SK-N-SH treated with all-trans-retinoic acid at 6 μM for 48 hours (cell line): ENCODE data around the gene DMAC2L.

Experiments used
- ATAC-seq: fragments of 200-7000 bp; cut with Tn5 transposase; 3 replicates; pipeline ENCODE4 v1.9.1; 2020; ENCODE audit warnings: mild to moderate bottlenecking, moderate library complexity
- ARNTL ChIP-seq: fragments of 450-650 bp; formaldehyde crosslinking; IDR thresholded peaks from 2 replicates; pipeline ENCODE4 v1.5.0; 2020; ENCODE audit warnings: low read depth, mild to moderate bottlenecking, moderate library complexity, borderline replicate concordance
- BACH2 ChIP-seq: fragments of 250-450 bp; sonication (Bioruptor Pico); IDR thresholded peaks from 2 replicates; pipeline ENCODE4 v1.9.0; 2021; ENCODE audit warnings: mild to moderate bottlenecking, borderline replicate concordance
- CREB5 ChIP-seq: fragments of 250-450 bp; sonication (Bioruptor Pico); IDR thresholded peaks from 2 replicates; pipeline ENCODE4 v1.5.1; 2020; ENCODE audit warnings: low read depth, mild to moderate bottlenecking, moderate library complexity
- CSRNP3 ChIP-seq: fragments of 250-450 bp; sonication (Bioruptor Pico); IDR thresholded peaks from 2 replicates; pipeline ENCODE4 v1.5.1; 2021; ENCODE audit warnings: mild to moderate bottlenecking, moderate library complexity
- ESRRG ChIP-seq: fragments of 250-450 bp; sonication (Bioruptor Pico); IDR thresholded peaks from 2 replicates; pipeline ENCODE4 v1.6.1; 2021; ENCODE audit warnings: mild to moderate bottlenecking
- GLIS3 ChIP-seq: fragments of 250-450 bp; sonication (Bioruptor Pico); IDR thresholded peaks from 2 replicates; pipeline ENCODE4 v1.5.0; 2020; ENCODE audit warnings: mild to moderate bottlenecking, moderate library complexity
- ISL1 ChIP-seq: fragments of 250-450 bp; sonication (Bioruptor Pico); IDR thresholded peaks from 2 replicates; pipeline ENCODE4 v2.1.2; 2022; ENCODE audit warnings: mild to moderate bottlenecking, moderate library complexity
- OSR1 ChIP-seq: fragments of 250-450 bp; sonication (Bioruptor Pico); IDR thresholded peaks from 2 replicates; pipeline ENCODE4 v1.8.0; 2022; ENCODE audit warnings: moderate library complexity, mild to moderate bottlenecking, inconsistent platforms
- POU6F1 ChIP-seq: fragments of 250-450 bp; sonication (Bioruptor Pico); IDR thresholded peaks from 2 replicates; pipeline ENCODE4 v1.8.0; 2021; ENCODE audit warnings: low read depth, mild to moderate bottlenecking, moderate library complexity, borderline replicate concordance
- PPARA ChIP-seq: fragments of 250-450 bp; sonication (Bioruptor Pico); IDR thresholded peaks from 2 replicates; pipeline ENCODE4 v1.5.0; 2020; ENCODE audit warnings: mild to moderate bottlenecking, borderline replicate concordance
- SNAI2 ChIP-seq: fragments of 250-450 bp; sonication (Bioruptor Pico); IDR thresholded peaks from 2 replicates; pipeline ENCODE4 v1.5.0; 2020; ENCODE audit warnings: mild to moderate bottlenecking, moderate library complexity
- TCF4 ChIP-seq: fragments of 250-450 bp; sonication (Bioruptor Pico); IDR thresholded peaks from 2 replicates; pipeline ENCODE4 v1.8.0; 2021; ENCODE audit warnings: mild to moderate bottlenecking, moderate library complexity, borderline replicate concordance
- TSHZ2 ChIP-seq: fragments of 250-450 bp; sonication (Bioruptor Pico); IDR thresholded peaks from 2 replicates; pipeline ENCODE4 v1.5.0; 2020; ENCODE audit warnings: mild to moderate bottlenecking, moderate library complexity
- ZFP3 ChIP-seq: fragments of 250-450 bp; sonication (Bioruptor Pico); IDR thresholded peaks from 2 replicates; pipeline ENCODE4 v1.5.0; 2020; ENCODE audit warnings: mild to moderate bottlenecking, moderate library complexity
- ZFP30 ChIP-seq: fragments of 450-650 bp; formaldehyde crosslinking; IDR thresholded peaks from 2 replicates; pipeline ENCODE4 v1.5.0; 2022; ENCODE audit warnings: mild to moderate bottlenecking, moderate library complexity
- ZNF565 ChIP-seq: fragments of 450-650 bp; formaldehyde crosslinking; conservative IDR thresholded peaks from 2 replicates; pipeline ENCODE4 v1.5.0; 2020; ENCODE audit warnings: low read depth, mild to moderate bottlenecking, moderate library complexity

Gene DMAC2L

GRCh38 chr14:50270932-50271331 lies 41.2 kb upstream of the DMAC2L start (continued):
- TF ChIP-seq POU6F1 (CRISPR knock-in tag): no peak

- ATAC-seq: no peak
- TF ChIP-seq GLIS3 (CRISPR knock-in tag): no peak
- TF ChIP-seq BACH2: no peak
- TF ChIP-seq ESRRG: no peak
- no peak for TF ChIP-seq SNAI2 (CRISPR knock-in tag)
Measured at GRCh38 chr14:50272498-50272897, 39.6 kb upstream of the DMAC2L start.

- TF ChIP-seq ESRRG: no peak
- TF ChIP-seq ZFP3 (CRISPR knock-in tag): no peak
- no peak for TF ChIP-seq ZFP30 (CRISPR knock-in tag)
- TF ChIP-seq OSR1 (CRISPR knock-in tag): no peak
- no peak for TF ChIP-seq POU6F1 (CRISPR knock-in tag)
- TF ChIP-seq PPARA: no peak
- no peak for TF ChIP-seq CREB5
- TF ChIP-seq BACH2: no peak
- no peak for TF ChIP-seq ZNF565 (CRISPR knock-in tag)
- no peak for TF ChIP-seq TSHZ2 (CRISPR knock-in tag)
- TF ChIP-seq ARNTL (CRISPR knock-in tag): no peak
- no peak for ATAC-seq
Measured at GRCh38 chr14:50285861-50286260, 26.3 kb upstream of the DMAC2L start.

- ATAC-seq: no peak
- TF ChIP-seq ESRRG (no peak), CSRNP3 (CRISPR knock-in tag) (no peak), ZFP30 (CRISPR knock-in tag) (no peak), BACH2 (no peak), TSHZ2 (CRISPR knock-in tag) (no peak), ZFP3 (CRISPR knock-in tag) (no peak), ISL1 (CRISPR knock-in tag) (no peak), TCF4 (CRISPR knock-in tag) (no peak)
Measured at GRCh38 chr14:50288146-50288545, 24.0 kb upstream of the DMAC2L start.
